DMS53 treated with DMSO at 0.1 percent for 48 hours (cell line): Measurements from ENCODE around the gene OLAH.

ENCODE experiments used
- DNase-seq: peaks from one replicate; lab custom pipeline; 2025; ENCODE audit not compliant: unreplicated experiment; lab: John Stamatoyannopoulos, UW

The OLAH gene

DNA sequence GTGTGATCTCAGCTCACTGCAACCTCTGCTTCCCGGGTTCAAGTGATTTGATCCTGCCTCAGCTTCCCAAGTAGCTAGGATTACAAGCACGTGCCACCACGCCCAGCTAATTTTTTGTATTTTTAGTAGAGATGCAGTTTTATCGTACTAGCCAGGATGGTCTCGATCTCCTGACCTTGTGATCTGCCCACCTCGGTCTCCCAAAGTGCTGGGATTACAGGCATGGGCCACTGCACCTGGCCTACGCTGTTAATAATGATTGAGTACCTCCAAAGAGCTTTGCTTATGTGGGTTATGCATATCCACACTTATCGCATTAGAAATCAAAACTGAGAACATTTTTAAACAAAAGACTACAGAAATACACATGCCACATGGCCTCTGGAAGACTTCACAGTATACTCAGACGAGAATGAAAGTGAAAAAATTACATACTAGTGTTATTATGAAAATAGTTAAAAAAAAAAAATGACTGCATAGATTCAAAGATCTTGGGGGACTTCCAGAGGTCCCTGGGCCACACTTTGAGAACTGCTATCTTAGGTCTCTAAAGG is 78.8 kb downstream of the OLAH start:
- no peak for DNase-seq
